ENCODE data around the gene PPP6C.

The PPP6C gene

GRCh38 chr9:125153712-125154367 lies 35.8 kb downstream of the PPP6C start:
- H3K4me3 ChIP-seq (ENCODE audit: control insufficient read depth in 1 of 7, extremely low read depth in 1 of 7, insufficient read depth in 4 of 7, low read depth in 2 of 7, low read length in 6 of 7): no peak overlapping the region
- H3K27ac ChIP-seq (ENCODE audit: insufficient read depth in 1 of 2, low read depth in 1 of 2, low read length in 2 of 2, poor library complexity in 1 of 2, severe bottlenecking in 2 of 2): no peak overlapping the region
- no CpG with 5 or more reads among the region's 4 CpGs for WGBS (ENCODE audit: insufficient coverage)
- peaks cover 22 to 65% (median 39%) of the 10 kb centered on the region in 4 experiments for H3K36me3 ChIP-seq (ENCODE audit: control insufficient read depth in 4 of 4, insufficient read depth in 4 of 4, low read length in 3 of 4)
- POLR2A ChIA-PET: no interaction called here
- H3K4me1 ChIP-seq (ENCODE audit: control extremely low read depth in 1 of 4, control insufficient read depth in 4 of 4, insufficient read depth in 4 of 4, low read length in 3 of 4): no peaks in the 10 kb centered on the region
- CTCF ChIA-PET: interaction anchor here (1.3 to 1.8 kb wide), 3 partner anchors 10 to 12 kb away, joined by 3 to 5 read pairs (median 4); partner anchors contain the start of gene SCAI
- no peak for DNase-seq
- H3K27me3 ChIP-seq (replicated peaks in 2 of 5; ENCODE audit: control insufficient read depth in 4 of 5, insufficient read depth in 5 of 5, low read length in 4 of 5): no peaks in the 10 kb centered on the region
- H3K9me3 ChIP-seq (ENCODE audit: control extremely low read depth in 1 of 5, control insufficient read depth in 4 of 5, insufficient read depth in 2 of 5, low read depth in 1 of 5, low read length in 4 of 5): no peaks in the 10 kb centered on the region

GRCh38 chr9:125151730-125152129 lies 37.9 kb downstream of the PPP6C start:
- Histone ChIP-seq H3K27me3 (replicated peaks in 2 of 5; ENCODE audit: control insufficient read depth in 4 of 5, insufficient read depth in 5 of 5, low read length in 4 of 5) (no peaks in the 10 kb centered on the region), H3K9me3 (ENCODE audit: control extremely low read depth in 1 of 5, control insufficient read depth in 4 of 5, insufficient read depth in 2 of 5, low read depth in 1 of 5, low read length in 4 of 5) (no peaks in the 10 kb centered on the region), H3K36me3 (ENCODE audit: control insufficient read depth in 4 of 4, insufficient read depth in 4 of 4, low read length in 3 of 4) (peaks cover 22 to 56% (median 38%) of the 10 kb centered on the region in 4 experiments), H3K27ac (ENCODE audit: insufficient read depth in 1 of 2, low read depth in 1 of 2, low read length in 2 of 2, poor library complexity in 1 of 2, severe bottlenecking in 2 of 2) (no peak overlapping the region), H3K4me1 (ENCODE audit: control extremely low read depth in 1 of 4, control insufficient read depth in 4 of 4, insufficient read depth in 4 of 4, low read length in 3 of 4) (no peaks in the 10 kb centered on the region), H3K4me3 (ENCODE audit: control insufficient read depth in 1 of 7, extremely low read depth in 1 of 7, insufficient read depth in 4 of 7, low read depth in 2 of 7, low read length in 6 of 7) (no peak overlapping the region)
- ChIA-PET CTCF (interaction anchor here (1.1 kb wide), 1 partner anchor 9 kb away, joined by 4 read pairs; the partner anchor contains the start of gene SCAI), POLR2A (no interaction called here)
- no peak for DNase-seq
- WGBS (ENCODE audit: insufficient coverage): 100% methylated on average over 1 of the region's 2 CpGs

GRCh38 chr9:125150349-125151245 lies 39.0 kb downstream of the PPP6C start:
- Histone ChIP-seq H3K9me3 (ENCODE audit: control extremely low read depth in 1 of 5, control insufficient read depth in 4 of 5, insufficient read depth in 2 of 5, low read depth in 1 of 5, low read length in 4 of 5) (no peaks in the 10 kb centered on the region), H3K36me3 (ENCODE audit: control insufficient read depth in 4 of 4, insufficient read depth in 4 of 4, low read length in 3 of 4) (peaks cover 22 to 56% (median 38%) of the 10 kb centered on the region in 4 experiments), H3K4me1 (ENCODE audit: control extremely low read depth in 1 of 4, control insufficient read depth in 4 of 4, insufficient read depth in 4 of 4, low read length in 3 of 4) (no peaks in the 10 kb centered on the region), H3K27me3 (replicated peaks in 2 of 5; ENCODE audit: control insufficient read depth in 4 of 5, insufficient read depth in 5 of 5, low read length in 4 of 5) (no peaks in the 10 kb centered on the region), H3K27ac (ENCODE audit: insufficient read depth in 1 of 2, low read depth in 1 of 2, low read length in 2 of 2, poor library complexity in 1 of 2, severe bottlenecking in 2 of 2) (no peak overlapping the region), H3K4me3 (ENCODE audit: control insufficient read depth in 1 of 7, extremely low read depth in 1 of 7, insufficient read depth in 4 of 7, low read depth in 2 of 7, low read length in 6 of 7) (no peak overlapping the region)
- POLR2A ChIA-PET: interaction anchor here (1.0 kb wide), 1 partner anchor 275 kb away, joined by 3 read pairs; no protein-coding TSS in a partner anchor
- DNase-seq: no peak
- 95% methylated on average over 12 of the region's 12 CpGs for WGBS (ENCODE audit: insufficient coverage)
- CTCF ChIA-PET: interaction anchor here (1.1 kb wide), 1 partner anchor 7 kb away, joined by 4 read pairs; the partner anchor contains the start of gene SCAI

DNA sequence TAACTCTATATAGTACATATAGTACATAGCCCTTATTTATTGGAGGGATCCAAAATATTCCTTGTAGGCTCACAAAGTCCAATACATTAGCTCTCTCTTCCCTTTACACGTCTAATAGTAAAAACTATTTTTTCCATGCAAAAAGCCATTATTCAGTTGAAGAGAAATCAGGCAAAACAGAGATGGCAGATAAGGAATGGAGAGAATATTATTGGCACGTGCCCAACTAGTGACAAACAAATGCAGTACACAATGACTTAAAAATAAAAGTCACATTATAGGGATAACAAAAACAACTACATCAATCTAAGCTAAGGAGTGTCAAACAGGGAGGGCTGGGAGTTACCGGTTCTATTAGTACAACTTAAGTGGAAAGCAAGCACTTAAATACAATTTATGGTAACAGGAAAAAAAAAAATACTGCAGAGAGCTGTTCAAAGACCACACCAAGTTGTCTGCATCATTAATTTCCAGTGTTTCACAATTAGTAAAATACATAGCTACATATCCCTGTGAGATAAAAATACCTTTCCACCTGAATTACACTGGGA lies 42.1 kb downstream of the PPP6C start:
- Histone ChIP-seq H3K27ac (ENCODE audit: insufficient read depth in 1 of 2, low read depth in 1 of 2, low read length in 2 of 2, poor library complexity in 1 of 2, severe bottlenecking in 2 of 2) (no peak overlapping the region), H3K9me3 (ENCODE audit: control extremely low read depth in 1 of 5, control insufficient read depth in 4 of 5, insufficient read depth in 2 of 5, low read depth in 1 of 5, low read length in 4 of 5) (no peaks in the 10 kb centered on the region), H3K36me3 (ENCODE audit: control insufficient read depth in 4 of 4, insufficient read depth in 4 of 4, low read length in 3 of 4) (peaks cover 13 to 33% (median 23%) of the 10 kb centered on the region in 4 experiments), H3K4me1 (ENCODE audit: control extremely low read depth in 1 of 4, control insufficient read depth in 4 of 4, insufficient read depth in 4 of 4, low read length in 3 of 4) (peaks cover 0 to 8% (median 6%) of the 10 kb centered on the region in 4 experiments), H3K27me3 (replicated peaks in 2 of 5; ENCODE audit: control insufficient read depth in 4 of 5, insufficient read depth in 5 of 5, low read length in 4 of 5) (no peaks in the 10 kb centered on the region), H3K4me3 (ENCODE audit: control insufficient read depth in 1 of 7, extremely low read depth in 1 of 7, insufficient read depth in 4 of 7, low read depth in 2 of 7, low read length in 6 of 7) (no peak overlapping the region)
- CTCF ChIA-PET: interaction anchor here (0.5 to 1.6 kb wide), 8 partner anchors 21 to 303 kb away, joined by 3 to 4 read pairs (median 3); no protein-coding TSS in a partner anchor
- DNase-seq: no peak
- no CpG with 5 or more reads among the region's 3 CpGs for WGBS (ENCODE audit: insufficient coverage)
- POLR2A ChIA-PET: interaction anchor here (0.6 kb wide), 1 partner anchor 64 kb away, joined by 3 read pairs; no protein-coding TSS in a partner anchor

- H3K36me3 ChIP-seq (ENCODE audit: control insufficient read depth in 4 of 4, insufficient read depth in 4 of 4, low read length in 3 of 4): peaks cover 7 to 22% (median 15%) of the 10 kb centered on the region in 4 experiments
- no peaks in the 10 kb centered on the region for H3K27me3 ChIP-seq (replicated peaks in 2 of 5; ENCODE audit: control insufficient read depth in 4 of 5, insufficient read depth in 5 of 5, low read length in 4 of 5)
- no peaks in the 10 kb centered on the region for H3K9me3 ChIP-seq (ENCODE audit: control extremely low read depth in 1 of 5, control insufficient read depth in 4 of 5, insufficient read depth in 2 of 5, low read depth in 1 of 5, low read length in 4 of 5)
- H3K4me1 ChIP-seq (ENCODE audit: control extremely low read depth in 1 of 4, control insufficient read depth in 4 of 4, insufficient read depth in 4 of 4, low read length in 3 of 4): peaks cover 5 to 19% (median 12%) of the 10 kb centered on the region in 4 experiments
- no peak overlapping the region for H3K4me3 ChIP-seq (ENCODE audit: control insufficient read depth in 1 of 7, extremely low read depth in 1 of 7, insufficient read depth in 4 of 7, low read depth in 2 of 7, low read length in 6 of 7)
- CTCF ChIA-PET: no interaction called here
- peak in 2 of 3 donors; percentile 19 to 24 for DNase-seq
- H3K27ac ChIP-seq (ENCODE audit: insufficient read depth in 1 of 2, low read depth in 1 of 2, low read length in 2 of 2, poor library complexity in 1 of 2, severe bottlenecking in 2 of 2): no peak overlapping the region
- POLR2A ChIA-PET: no interaction called here
- WGBS (ENCODE audit: insufficient coverage): 100% methylated on average over 1 of the region's 4 CpGs
These were observed 43.4 kb downstream of the PPP6C start for GRCh38 chr9:125146247-125146646.

DNA sequence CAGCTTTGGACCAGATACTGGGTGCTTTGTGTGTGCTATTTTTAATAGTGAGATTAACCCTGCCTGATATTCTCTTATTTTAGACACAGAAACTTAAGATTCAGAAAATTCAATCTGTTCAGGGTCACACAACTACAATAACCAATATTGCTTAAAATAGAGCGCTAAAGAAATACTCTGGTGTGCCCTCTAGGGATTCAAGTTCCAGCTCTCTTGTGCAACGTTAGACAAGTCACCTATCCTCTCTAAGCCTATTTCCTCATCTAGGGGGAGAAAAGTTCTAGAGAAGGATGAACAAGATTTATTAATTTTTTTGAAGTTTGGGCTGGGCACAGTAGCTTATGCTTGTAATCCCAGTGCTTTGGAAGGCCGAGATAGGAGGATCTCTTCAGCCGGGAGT lies 44.2 kb downstream of the PPP6C start:
- H3K27ac ChIP-seq (ENCODE audit: insufficient read depth in 1 of 2, low read depth in 1 of 2, low read length in 2 of 2, poor library complexity in 1 of 2, severe bottlenecking in 2 of 2): no peak overlapping the region
- no peaks in the 10 kb centered on the region for H3K9me3 ChIP-seq (ENCODE audit: control extremely low read depth in 1 of 5, control insufficient read depth in 4 of 5, insufficient read depth in 2 of 5, low read depth in 1 of 5, low read length in 4 of 5)
- ChIA-PET CTCF (interaction anchor here (0.5 kb wide), 1 partner anchor 108 kb away, joined by 4 read pairs; no protein-coding TSS in a partner anchor), POLR2A (no interaction called here)
- no peaks in the 10 kb centered on the region for H3K27me3 ChIP-seq (replicated peaks in 2 of 5; ENCODE audit: control insufficient read depth in 4 of 5, insufficient read depth in 5 of 5, low read length in 4 of 5)
- no peak overlapping the region for H3K4me3 ChIP-seq (ENCODE audit: control insufficient read depth in 1 of 7, extremely low read depth in 1 of 7, insufficient read depth in 4 of 7, low read depth in 2 of 7, low read length in 6 of 7)
- peaks cover under 1 to 14% (median 7%) of the 10 kb centered on the region in 4 experiments for H3K36me3 ChIP-seq (ENCODE audit: control insufficient read depth in 4 of 4, insufficient read depth in 4 of 4, low read length in 3 of 4)
- 83% methylated on average over 2 of the region's 4 CpGs for WGBS (ENCODE audit: insufficient coverage)
- peak in 2 of 3 donors; percentile 15 to 32 for DNase-seq
- peaks cover 5 to 23% (median 12%) of the 10 kb centered on the region in 4 experiments for H3K4me1 ChIP-seq (ENCODE audit: control extremely low read depth in 1 of 4, control insufficient read depth in 4 of 4, insufficient read depth in 4 of 4, low read length in 3 of 4)

Data from common myeloid progenitor, CD34-positive (primary cell).